HUES64 (cell line): Measurements from ENCODE around the gene TRIL.

Experiments
- H3K27ac ChIP-seq: 2 replicates; pipeline ENCODE4 v1.7.0; 2013; ENCODE audit warnings: low read depth, low read length, inconsistent platforms
- H3K27me3 ChIP-seq: 2 replicates; pipeline ENCODE4 v1.6.1; 2013; ENCODE audit warnings: mild to moderate bottlenecking, low read length; ENCODE audit not compliant: insufficient read depth
- H3K36me3 ChIP-seq: 2 replicates; pipeline ENCODE4 v1.6.1; 2013; ENCODE audit warnings: mild to moderate bottlenecking, low read length; ENCODE audit not compliant: insufficient read depth
- H3K4me1 ChIP-seq: 2 replicates; pipeline ENCODE4 v1.6.1; 2013; ENCODE audit warnings: mild to moderate bottlenecking, low read length, moderate library complexity; ENCODE audit not compliant: insufficient read depth
- H3K4me3 ChIP-seq: 2 replicates; pipeline ENCODE4 v1.5.1; 2013; ENCODE audit warnings: mild to moderate bottlenecking, low read length, moderate library complexity
- H3K9ac ChIP-seq: 2 replicates; pipeline ENCODE4 v1.6.1; 2013; ENCODE audit warnings: mild to moderate bottlenecking, low read depth, low read length
- H3K9me3 ChIP-seq: 2 replicates; pipeline ENCODE4 v1.6.1; 2013; ENCODE audit warnings: low read depth, low read length; ENCODE audit not compliant: insufficient read depth
- WGBS: fragments of 150-250, 120-280 bp; methylation state at CpG from one replicate; pipeline ENCODE4 v1.1.7; 2013; ENCODE audit warnings: missing lambda C conversion rate; 5-methylcytosine and 5-hydroxymethylcytosine counted together

The TRIL gene

DNA sequence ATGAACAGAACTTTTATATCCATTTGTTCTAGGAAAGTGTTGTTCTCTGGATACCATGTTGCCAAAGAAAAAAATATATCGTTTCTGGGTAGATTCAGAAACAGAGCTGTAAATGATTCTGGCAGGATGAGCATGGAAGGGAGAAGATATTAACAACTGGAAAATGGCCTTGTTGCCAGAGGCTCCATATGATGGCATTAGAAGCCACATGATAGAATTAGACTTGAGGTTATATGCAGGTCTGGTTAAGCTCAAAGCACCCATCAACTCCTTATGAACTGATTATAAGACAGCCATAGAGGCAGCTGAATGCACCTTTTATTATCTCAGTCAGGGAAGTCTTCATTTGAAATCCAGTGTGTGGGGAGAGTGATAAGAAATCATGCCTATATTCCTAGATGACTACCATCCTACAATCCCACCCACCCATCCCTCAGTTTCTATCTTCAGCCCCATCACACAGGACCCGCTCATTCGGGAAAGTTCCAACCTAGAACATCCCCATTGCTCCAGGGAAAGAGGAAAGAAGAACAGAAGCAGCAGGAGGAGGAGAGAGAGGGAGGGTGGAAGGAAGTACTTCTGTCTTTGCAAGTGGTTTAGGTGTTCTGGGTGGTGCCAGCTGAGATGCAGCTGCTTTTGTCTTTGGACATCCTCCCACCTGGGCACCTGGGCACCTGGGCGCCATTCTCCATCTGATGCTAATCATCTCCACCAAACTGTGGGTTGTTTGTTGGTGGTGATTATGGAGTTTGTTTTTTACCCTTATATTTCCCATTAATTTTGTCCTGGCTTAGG lies 25.5 kb upstream of the TRIL start:
- 89% methylated on average over 1 of the region's 4 CpGs for WGBS
- Histone ChIP-seq H3K9me3 (no peaks in the 10 kb centered on the region), H3K27ac (no peak overlapping the region; the same call in 1 of the 2 replicates), H3K4me1 (peaks cover 41% of the 10 kb centered on the region), H3K9ac (no peak overlapping the region), H3K4me3 (no peak overlapping the region), H3K27me3 (no peaks in the 10 kb centered on the region), H3K36me3 (no peaks in the 10 kb centered on the region)

GRCh38 chr7:28981161-28981465 lies 23.0 kb upstream of the TRIL start:
- Histone ChIP-seq H3K36me3 (no peaks in the 10 kb centered on the region), H3K27me3 (no peaks in the 10 kb centered on the region), H3K27ac (no peak overlapping the region), H3K4me3 (no peak overlapping the region), H3K9me3 (no peaks in the 10 kb centered on the region), H3K9ac (no peak overlapping the region), H3K4me1 (peaks cover 38% of the 10 kb centered on the region)
- WGBS = 97% methylated on average over 4 of the region's 4 CpGs

GRCh38 chr7:28980451-28981160 lies 22.5 kb upstream of the TRIL start:
- Histone ChIP-seq H3K4me3 (no peak overlapping the region), H3K27ac (no peak overlapping the region), H3K27me3 (no peaks in the 10 kb centered on the region), H3K9ac (no peak overlapping the region), H3K9me3 (no peaks in the 10 kb centered on the region), H3K4me1 (peaks cover 38% of the 10 kb centered on the region), H3K36me3 (no peaks in the 10 kb centered on the region)
- WGBS = 86% methylated on average over 8 of the region's 8 CpGs

DNA sequence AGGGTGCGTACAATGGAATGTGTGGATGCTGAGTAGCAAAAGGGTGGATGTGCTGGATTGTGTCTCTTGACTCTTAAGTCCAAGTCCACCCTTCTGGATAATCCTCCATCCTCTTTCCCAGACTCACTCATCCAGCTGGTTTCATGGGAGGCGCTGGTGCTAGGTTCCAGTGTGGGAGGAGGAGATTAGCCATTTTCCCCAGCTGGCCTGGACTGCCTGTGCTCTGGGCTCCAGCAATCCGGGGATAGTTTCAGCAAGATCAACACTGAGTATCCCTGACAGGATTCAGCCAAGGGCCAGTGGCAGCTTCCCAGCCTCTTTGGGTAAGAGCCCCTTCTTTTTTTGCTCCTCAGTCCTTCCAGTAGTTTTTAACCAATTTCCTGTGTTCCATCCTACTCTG lies 21.6 kb upstream of the TRIL start:
- peaks cover 31% of the 10 kb centered on the region for H3K4me1 ChIP-seq
- H3K4me3 ChIP-seq = no peak overlapping the region
- H3K27me3 ChIP-seq = no peaks in the 10 kb centered on the region
- no peak overlapping the region for H3K9ac ChIP-seq
- WGBS = 88% methylated on average over 3 of the region's 3 CpGs
- H3K36me3 ChIP-seq = no peaks in the 10 kb centered on the region
- no peaks in the 10 kb centered on the region for H3K9me3 ChIP-seq
- no peak overlapping the region for H3K27ac ChIP-seq

DNA sequence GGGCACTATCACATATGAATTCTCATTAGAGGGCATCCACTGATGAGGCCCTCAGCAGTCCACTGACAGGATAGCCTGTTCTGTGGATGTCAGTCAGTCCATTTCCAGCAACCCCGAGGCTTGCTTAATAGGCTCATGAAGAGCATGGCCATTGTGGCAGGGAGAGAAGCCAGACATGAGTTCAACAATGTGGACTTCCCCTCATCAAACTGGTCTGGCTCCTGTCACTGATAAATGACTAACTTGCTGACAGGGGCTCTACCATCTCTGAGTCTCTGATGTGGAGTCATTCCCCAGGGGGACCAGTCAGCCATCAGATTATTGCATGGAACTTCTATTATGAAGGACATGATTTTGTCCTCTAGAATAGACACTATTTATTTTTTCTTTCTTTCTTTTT lies 19.8 kb upstream of the TRIL start:
- no peak overlapping the region for H3K4me3 ChIP-seq
- 90% methylated on average over 1 of the region's 1 CpG for WGBS
- no peaks in the 10 kb centered on the region for H3K9me3 ChIP-seq
- no peaks in the 10 kb centered on the region for H3K27me3 ChIP-seq
- H3K4me1 ChIP-seq = peaks cover 21% of the 10 kb centered on the region
- H3K36me3 ChIP-seq = no peaks in the 10 kb centered on the region
- no peak overlapping the region for H3K27ac ChIP-seq
- no peak overlapping the region for H3K9ac ChIP-seq

GRCh38 chr7:28976022-28976421 lies 17.9 kb upstream of the TRIL start:
- no peaks in the 10 kb centered on the region for H3K36me3 ChIP-seq
- H3K27ac ChIP-seq = no peak overlapping the region
- 90% methylated on average over 2 of the region's 3 CpGs for WGBS
- H3K9ac ChIP-seq = no peak overlapping the region
- H3K27me3 ChIP-seq = no peaks in the 10 kb centered on the region
- H3K4me1 ChIP-seq = peaks cover 16% of the 10 kb centered on the region
- H3K4me3 ChIP-seq = no peak overlapping the region
- H3K9me3 ChIP-seq = 0 out of 2 replicates have a peak, but pooled peaks cover 7% of the 10 kb centered on the region

DNA sequence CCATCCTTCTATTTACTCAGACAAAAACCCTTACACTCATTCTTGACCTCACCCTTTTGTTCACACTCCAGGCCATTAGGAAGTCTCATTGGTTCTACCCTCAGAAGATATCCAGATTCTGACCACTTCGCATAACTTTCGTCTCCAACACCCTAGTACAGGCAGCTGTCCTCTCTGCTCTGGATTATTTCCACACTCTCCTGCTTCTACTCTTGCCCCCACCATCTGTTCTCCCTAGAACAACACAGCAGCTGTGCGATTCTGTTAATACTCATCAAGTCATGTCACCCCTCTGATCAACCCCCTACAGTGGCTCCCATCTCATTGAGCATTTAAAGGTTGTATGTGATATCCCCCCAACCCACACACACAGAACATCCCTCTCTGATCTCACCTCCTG lies 15.5 kb upstream of the TRIL start:
- 93% methylated on average over 3 of the region's 3 CpGs for WGBS
- Histone ChIP-seq H3K4me3 (no peak overlapping the region), H3K27me3 (no peaks in the 10 kb centered on the region), H3K9ac (no peak overlapping the region), H3K36me3 (no peaks in the 10 kb centered on the region), H3K4me1 (no peaks in the 10 kb centered on the region), H3K27ac (no peak overlapping the region), H3K9me3 (0 out of 2 replicates have a peak, but pooled peaks cover 7% of the 10 kb centered on the region)

DNA sequence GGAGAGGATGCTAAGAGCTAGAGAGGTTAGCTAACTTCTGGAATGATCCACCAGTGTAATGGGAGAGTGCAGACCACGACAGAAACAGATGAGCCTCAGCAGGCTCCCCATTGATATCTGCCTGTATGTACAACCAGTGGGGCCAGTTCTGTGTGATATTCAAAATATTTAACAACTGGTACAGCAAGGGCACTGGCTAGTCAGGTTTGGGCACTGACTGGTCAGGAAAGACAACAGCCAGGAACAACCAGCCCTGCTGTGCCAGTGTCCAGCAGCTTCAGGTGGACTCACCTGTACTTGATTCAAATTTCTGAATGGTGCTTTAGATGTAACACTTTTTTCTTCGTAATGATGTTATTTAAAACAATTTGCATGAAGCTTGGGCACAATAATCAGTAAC lies 5.9 kb upstream of the TRIL start:
- Histone ChIP-seq H3K9me3 (no peaks in the 10 kb centered on the region), H3K36me3 (no peaks in the 10 kb centered on the region), H3K4me1 (peaks cover 16% of the 10 kb centered on the region), H3K4me3 (no peak overlapping the region), H3K27me3 (peaks cover 17% of the 10 kb centered on the region), H3K9ac (no peak overlapping the region), H3K27ac (no peak overlapping the region)
- WGBS = 87% methylated on average over 2 of the region's 2 CpGs

DNA sequence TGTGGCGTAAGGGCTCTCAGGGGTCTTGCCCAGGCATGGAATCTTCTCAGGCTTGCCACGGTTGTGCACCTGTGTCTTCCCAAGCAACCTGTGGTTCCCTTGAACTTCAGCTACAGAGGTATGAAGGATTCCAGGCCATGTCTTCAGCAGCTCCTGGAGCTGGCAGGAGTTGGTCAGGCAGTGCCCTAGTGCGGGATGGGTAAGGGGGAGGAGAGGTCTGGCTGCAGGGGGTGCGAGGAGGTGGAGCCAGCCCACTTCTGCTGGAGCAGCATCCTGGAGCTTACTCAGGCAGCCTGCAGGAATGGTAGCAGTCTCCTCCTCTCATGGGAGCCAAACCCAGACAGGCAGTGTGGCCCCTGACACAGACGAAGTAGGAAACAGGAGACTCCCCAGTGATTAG lies 3.8 kb upstream of the TRIL start:
- WGBS = 42% methylated on average over 5 of the region's 5 CpGs
- Histone ChIP-seq H3K9me3 (no peaks in the 10 kb centered on the region), H3K4me1 (peaks cover 20% of the 10 kb centered on the region), H3K36me3 (no peaks in the 10 kb centered on the region), H3K27ac (no peak overlapping the region), H3K9ac (no peak overlapping the region), H3K4me3 (no peak overlapping the region), H3K27me3 (peaks cover 38% of the 10 kb centered on the region)

GRCh38 chr7:28960071-28960840 lies 2.1 kb upstream of the TRIL start:
- H3K36me3 ChIP-seq = no peaks in the 10 kb centered on the region
- H3K4me1 ChIP-seq = peaks cover 22% of the 10 kb centered on the region
- no peak overlapping the region for H3K27ac ChIP-seq
- peaks cover 54% of the 10 kb centered on the region for H3K27me3 ChIP-seq
- no peak overlapping the region for H3K4me3 ChIP-seq
- no peaks in the 10 kb centered on the region for H3K9me3 ChIP-seq
- WGBS = 82% methylated on average over 7 of the region's 7 CpGs
- H3K9ac ChIP-seq = no peak overlapping the region

DNA sequence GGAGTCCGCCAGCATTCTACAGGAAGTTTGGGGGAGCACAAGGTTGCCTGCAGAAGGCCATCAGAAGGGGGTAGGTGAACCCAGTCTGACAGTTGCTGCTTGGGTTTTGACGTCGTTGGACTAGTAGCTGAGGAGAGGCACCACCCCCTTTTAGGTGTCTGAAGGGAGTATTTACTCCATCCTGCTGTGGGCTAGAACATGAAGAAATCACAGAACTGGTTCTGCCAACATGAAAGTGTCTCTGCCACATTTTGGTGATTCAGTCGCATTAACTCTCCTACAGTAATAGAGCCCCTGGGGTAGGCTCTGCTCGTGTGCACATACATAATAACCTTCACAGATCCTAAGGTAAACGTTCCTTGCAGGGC lies 834 bp upstream of the TRIL start:
- peaks cover 32% of the 10 kb centered on the region for H3K4me1 ChIP-seq
- no peaks in the 10 kb centered on the region for H3K36me3 ChIP-seq
- H3K27ac ChIP-seq = no peak overlapping the region
- H3K4me3 ChIP-seq = peak overlapping the region; percentile 65
- H3K9ac ChIP-seq = no peak overlapping the region
- H3K9me3 ChIP-seq = no peaks in the 10 kb centered on the region
- peaks cover 59% of the 10 kb centered on the region for H3K27me3 ChIP-seq
- 44% methylated on average over 6 of the region's 6 CpGs for WGBS
